HCT116 (cell line): ENCODE results near the gene POLR3F. TPM values are rescaled to one million over a fixed set of nuclear protein-coding genes. Genes with fewer than 3 reads are reported as not detected.
A peak's percentile ranks its signal among the peaks of the same experiment; 100 is the strongest.

Experiments used
- ATAC-seq: fragments of 200-7000 bp; cut with Tn5 transposase; 2 replicates; pipeline ENCODE4 v1.9.1; 2020; ENCODE audit warnings: mild to moderate bottlenecking, moderate library complexity
- BruUV-seq: library from RNA; stranded (reverse); fragments of 400-500 nt; replicated peaks from 2 replicates; lab custom pipeline; 2021; lab: Mats Ljungman, UMichigan
- CTCF ChIA-PET: fragments of 300-600 bp; sonication (Branson Sonifier 250); formaldehyde crosslinking; loops from one replicate; lab custom pipeline; 2021; ENCODE audit warnings: antibody characterized with exemption; lab: Charles Lee
- POLR2A ChIA-PET: fragments of 300-600, 350-600 bp; sonication (Branson Sonifier 250); formaldehyde crosslinking; loops from one replicate; lab custom pipeline; 2021; ENCODE audit warnings: antibody characterized with exemption; lab: Charles Lee
- RAD21 ChIA-PET, 2 experiments: fragments of 300-600 bp; sonication (Branson Sonifier 250); formaldehyde crosslinking; loops; one replicate each; lab custom pipeline; 2023; ENCODE audit warnings: low total read pairs in 2 of 2; ENCODE audit not compliant: uncharacterized antibody in 2 of 2, unreplicated experiment in 2 of 2, low non-redundant PET in 1 of 2; lab: Charles Lee
- DNase-seq: peaks from one replicate; pipeline ENCODE4 v3.0.0-alpha.2; 2010; ENCODE audit warnings: low read depth, low spot score
- H2AFZ ChIP-seq: fragments of 200-600 bp; shearing (Covaris generic), sonication (generic); 2 replicates; pipeline ENCODE4 v1.6.1; 2017; ENCODE audit warnings: low read depth, mixed run types, mixed read lengths, antibody characterized with exemption, low read length; ENCODE audit not compliant: poor library complexity, severe bottlenecking
- H3K27ac ChIP-seq: 2 replicates; pipeline ENCODE4 v1.5.1; 2012; ENCODE audit warnings: low read depth, low read length
- H3K27me3 ChIP-seq: fragments of 200-600 bp; sonication (generic); 2 replicates; pipeline ENCODE4 v1.6.1; 2016; ENCODE audit warnings: mixed run types, low read length, mixed read lengths; ENCODE audit not compliant: insufficient read depth
- H3K36me3 ChIP-seq, 2 experiments: fragments of 200-500 bp in 1 of 2; fragments of 200-600 bp in 1 of 2; sonication (Bioruptor generic) in 1 of 2; sonication (generic) in 1 of 2; 2 replicates each; pipeline versions ENCODE4 v1.5.1 to v1.6.1; 2014 to 2016; ENCODE audit warnings: low read length in 2 of 2, inconsistent platforms in 1 of 2, mixed read lengths in 1 of 2, mixed run types in 1 of 2; ENCODE audit not compliant: insufficient read depth in 2 of 2, control insufficient read depth in 1 of 2
- H3K4me1 ChIP-seq, 2 experiments: fragments of 200-600 bp in 1 of 2; sonication (generic) in 1 of 2; 2 replicates each; pipeline versions ENCODE4 v1.5.1 to v1.6.1; 2012 to 2017; ENCODE audit warnings: low read length in 2 of 2, inconsistent platforms in 1 of 2, mild to moderate bottlenecking in 1 of 2, mixed read lengths in 1 of 2, mixed run types in 1 of 2, moderate library complexity in 1 of 2; ENCODE audit not compliant: insufficient read depth in 2 of 2, control insufficient read depth in 1 of 2
- H3K4me2 ChIP-seq: fragments of 200-600 bp; sonication (generic); 2 replicates; pipeline ENCODE4 v1.6.1; 2017; ENCODE audit warnings: mixed run types, low read length, mixed read lengths
- H3K4me3 ChIP-seq, 2 experiments: fragments of 200-600 bp in 1 of 2; sonication (generic) in 1 of 2; replicated peaks in 1 of 2; 2 replicates each; pipeline ENCODE4 v1.5.1; 2011 to 2016; ENCODE audit warnings: low read length in 2 of 2, control low read depth in 1 of 2, low read depth in 1 of 2, mild to moderate bottlenecking in 1 of 2, mixed read lengths in 1 of 2, mixed run types in 1 of 2
- H3K79me2 ChIP-seq: fragments of 200-600 bp; sonication (generic); 2 replicates; pipeline ENCODE4 v1.6.1; 2017; ENCODE audit warnings: mild to moderate bottlenecking, mixed run types, low read length, moderate library complexity, mixed read lengths; ENCODE audit not compliant: insufficient read depth
- H3K9ac ChIP-seq: fragments of 200-600 bp; sonication (generic); 2 replicates; pipeline ENCODE4 v1.6.1; 2016; ENCODE audit warnings: low read length, mixed read lengths
- H3K9me2 ChIP-seq: fragments of 200-600 bp; sonication (generic), shearing (Covaris generic); 2 replicates; pipeline ENCODE4 v1.6.1; 2017; ENCODE audit warnings: mixed run types, mild to moderate bottlenecking, moderate library complexity; ENCODE audit not compliant: insufficient read depth
- H3K9me3 ChIP-seq, 2 experiments: fragments of 200-500 bp in 1 of 2; fragments of 200-600 bp in 1 of 2; sonication (Bioruptor generic) in 1 of 2; sonication (generic) in 1 of 2; 2 replicates each; pipeline ENCODE4 v1.6.1; 2014 to 2017; ENCODE audit warnings: low read length in 2 of 2, mixed read lengths in 2 of 2, inconsistent platforms in 1 of 2, low read depth in 1 of 2, mild to moderate bottlenecking in 1 of 2, mixed run types in 1 of 2, moderate library complexity in 1 of 2; ENCODE audit not compliant: control insufficient read depth in 1 of 2, insufficient read depth in 1 of 2
- H4K20me1 ChIP-seq: fragments of 200-600 bp; sonication (generic), shearing (Covaris generic); 2 replicates; pipeline ENCODE4 v1.6.1; 2017; ENCODE audit warnings: mixed run types, mild to moderate bottlenecking, moderate library complexity; ENCODE audit not compliant: insufficient read depth
- EGR1 ChIP-seq: IDR thresholded peaks from 2 replicates; pipeline ENCODE4 v1.6.1; 2012; ENCODE audit warnings: low read depth
- ELF1 ChIP-seq: IDR thresholded peaks from 2 replicates; pipeline ENCODE4 v1.6.1; 2012; ENCODE audit warnings: low read depth, borderline replicate concordance
- EZH2phosphoT487 ChIP-seq: fragments of 200-600 bp; IDR thresholded peaks from 2 replicates; pipeline ENCODE4 v1.6.1; 2018; ENCODE audit warnings: antibody characterized with exemption, borderline replicate concordance
- JUND ChIP-seq: IDR thresholded peaks from 2 replicates; pipeline ENCODE4 v1.6.1; 2012
- POLR2AphosphoS5 ChIP-seq: IDR thresholded peaks from 2 replicates; pipeline ENCODE4 v1.6.1; 2011; ENCODE audit warnings: mild to moderate bottlenecking, low read depth, low read length, moderate library complexity
- intact Hi-C: fragments of 100-400 bp; cut with micrococcal nuclease; formaldehyde crosslinking; loops from 2 replicates; pipeline ENCODE4 v1.10.0; 2022
- total RNA-seq: library from RNA; stranded (reverse); gene quantifications from one replicate; pipeline ENCODE4 v1.2.1, GENCODE V29; 2021; ENCODE audit not compliant: unreplicated experiment

Gene POLR3F
- total RNA-seq, 1 experiment from 2014 or later = 11.4 TPM

- TF ChIP-seq EGR1 = no peak
- TF ChIP-seq POLR2AphosphoS5 = peak; percentile 63
- intact Hi-C loops = loop anchor here (1.0 to 2.0 kb wide), 2 partner anchors 33 to 120 kb away; no protein-coding TSS in a partner anchor
- Histone ChIP-seq H3K36me3 (peaks cover 0 to 9% of the 10 kb centered on the region in 2 experiments; a peak in 1 of 4 replicates), H3K4me2 (peak overlapping the region; percentile 77), H3K9me3 (no peaks in the 10 kb centered on the region), H3K9ac (peak overlapping the region; percentile 71), H3K9me2 (no peaks in the 10 kb centered on the region), H3K4me1 (peaks cover 13% of the 10 kb centered on the region in 2 experiments), H3K4me3 (peak overlapping the region; percentile 82 to 99), H3K79me2 (peaks cover 41% of the 10 kb centered on the region), H4K20me1 (no peaks in the 10 kb centered on the region), H2AFZ (peak overlapping the region; percentile 49), H3K27me3 (no peaks in the 10 kb centered on the region), H3K27ac (peak overlapping the region; percentile 91)
- ChIA-PET POLR2A (interaction anchor here (0.8 to 2.1 kb wide), 2 partner anchors 31 to 41 kb away, joined by 4 to 12 read pairs; partner anchors contain the start of genes RBBP9 and SEC23B), CTCF (interaction anchor here (1.2 kb wide), 2 partner anchors 10 to 41 kb away, joined by 3 read pairs; no protein-coding TSS in a partner anchor), RAD21 (no interaction called here)
- ATAC-seq = peak; percentile 77
- no peak for DNase-seq
- TSS peak; percentile 78 for BruUV-seq
Measured at GRCh38 chr20:18466574-18466893, 656 bp upstream of the POLR3F start.

GRCh38 chr20:18477218-18477617 lies 10.0 kb downstream of the POLR3F start:
- Histone ChIP-seq H3K27me3 (no peaks in the 10 kb centered on the region), H3K9me3 (no peaks in the 10 kb centered on the region), H3K4me2 (no peak overlapping the region), H3K27ac (no peak overlapping the region), H3K4me3 (no peak overlapping the region), H3K79me2 (no peaks in the 10 kb centered on the region), H3K9ac (no peak overlapping the region), H4K20me1 (no peaks in the 10 kb centered on the region), H3K9me2 (no peaks in the 10 kb centered on the region), H2AFZ (no peak overlapping the region), H3K4me1 (no peaks in the 10 kb centered on the region), H3K36me3 (peaks cover 21 to 45% of the 10 kb centered on the region in 2 experiments; a peak in 3 of 4 replicates)
- ChIA-PET RAD21 (no interaction called here), POLR2A (no interaction called here), CTCF (no interaction called here)
- TF ChIP-seq ELF1 (no peak), POLR2AphosphoS5 (no peak), JUND (no peak), EZH2phosphoT487 (no peak)
- BruUV-seq = no TSS peak
- intact Hi-C loops = no loop called here
- ATAC-seq = no peak
- no peak for DNase-seq
